ENCODE data around the gene BCDIN3D. TPM values are rescaled to one million over a fixed set of nuclear protein-coding genes. Genes with fewer than 3 reads are reported as not detected.

Gene BCDIN3D
- total RNA-seq, 2 donors from 2014 or later = 3.0 to 8.0 TPM

GRCh38 chr12:49871263-49871561, 28.3 kb upstream of the BCDIN3D start:
- WGBS = 94% methylated on average over 4 of the region's 4 CpGs
- H3K9me3 ChIP-seq = no peaks in the 10 kb centered on the region
- TF ChIP-seq POLR2A (IDR thresholded peaks at IDR 0.05) = no peak
- no peak for TF ChIP-seq CTCF (IDR thresholded peaks at IDR 0.05)
- TF ChIP-seq POLR2AphosphoS5 (IDR thresholded peaks at IDR 0.05) = no peak
- no peak overlapping the region for H3K4me3 ChIP-seq
- peaks cover 8% of the 10 kb centered on the region for H3K4me1 ChIP-seq (replicated peaks)
- H3K27me3 ChIP-seq (replicated peaks; ENCODE audit: insufficient read depth) = no peaks in the 10 kb centered on the region
- H3K27ac ChIP-seq = no peak overlapping the region
- intact Hi-C loops (cut with DNase I) = no loop called here
- no peaks in the 10 kb centered on the region for H3K36me3 ChIP-seq
- DNase-seq (ENCODE audit: low spot score) = no peak

- no peak for DNase-seq (ENCODE audit: low spot score)
- Histone ChIP-seq H3K4me1 (replicated peaks) (peaks cover 8% of the 10 kb centered on the region), H3K9me3 (no peaks in the 10 kb centered on the region), H3K27me3 (replicated peaks; ENCODE audit: insufficient read depth) (no peaks in the 10 kb centered on the region), H3K36me3 (no peaks in the 10 kb centered on the region), H3K27ac (no peak overlapping the region), H3K4me3 (no peak overlapping the region)
- WGBS = 94% methylated on average over 11 of the region's 11 CpGs
- TF ChIP-seq CTCF (IDR thresholded peaks at IDR 0.05) (no peak), POLR2AphosphoS5 (IDR thresholded peaks at IDR 0.05) (no peak), POLR2A (IDR thresholded peaks at IDR 0.05) (no peak)
- intact Hi-C loops (cut with DNase I) = no loop called here
Observed at GRCh38 chr12:49870501-49871262, 27.8 kb upstream of the BCDIN3D start.

- WGBS = 89% methylated on average over 14 of the region's 14 CpGs
- Histone ChIP-seq H3K27ac (peak overlapping the region in 1 of 2 donors; percentile 37), H3K9me3 (no peaks in the 10 kb centered on the region), H3K36me3 (no peaks in the 10 kb centered on the region), H3K4me1 (replicated peaks) (peaks cover 8% of the 10 kb centered on the region), H3K27me3 (replicated peaks; ENCODE audit: insufficient read depth) (no peaks in the 10 kb centered on the region), H3K4me3 (no peak overlapping the region)
- no peak for DNase-seq (ENCODE audit: low spot score)
- intact Hi-C loops (cut with DNase I) = loop anchor here (5.0 kb wide), 2 partner anchors 97 to 192 kb away; no protein-coding TSS in a partner anchor
- TF ChIP-seq POLR2A (IDR thresholded peaks at IDR 0.05) (no peak), POLR2AphosphoS5 (IDR thresholded peaks at IDR 0.05) (no peak), CTCF (IDR thresholded peaks at IDR 0.05) (no peak)
Observed at GRCh38 chr12:49869816-49870500, 27.1 kb upstream of the BCDIN3D start.

- H3K27me3 ChIP-seq (replicated peaks; ENCODE audit: insufficient read depth) = no peaks in the 10 kb centered on the region
- DNase-seq (ENCODE audit: low spot score) = peak; percentile 65
- 13% methylated on average over 13 of the region's 16 CpGs for WGBS
- intact Hi-C loops (cut with DNase I) = loop anchor here (5.0 kb wide), 2 partner anchors 98 to 193 kb away; no protein-coding TSS in a partner anchor
- no peaks in the 10 kb centered on the region for H3K9me3 ChIP-seq
- TF ChIP-seq CTCF (IDR thresholded peaks at IDR 0.05) (no peak), POLR2A (IDR thresholded peaks at IDR 0.05) (no peak), POLR2AphosphoS5 (IDR thresholded peaks at IDR 0.05) (no peak)
- H3K4me1 ChIP-seq (replicated peaks) = peaks cover 8% of the 10 kb centered on the region
- no peaks in the 10 kb centered on the region for H3K36me3 ChIP-seq
- peak overlapping the region; percentile 22 to 37 for H3K27ac ChIP-seq
- no peak overlapping the region for H3K4me3 ChIP-seq
Observed at GRCh38 chr12:49868952-49869815, 26.3 kb upstream of the BCDIN3D start.

Measured in prostate gland (tissue), 2 donors.